Measurements from ENCODE around the gene NCBP3. TPM values are rescaled to one million over a fixed set of nuclear protein-coding genes. Genes with fewer than 3 reads are reported as not detected.

The NCBP3 gene
- total and polyA plus RNA-seq, 2 of the 4 experiments (the other 2 are of a cell fraction) = 10.8 to 13.5 TPM

DNA sequence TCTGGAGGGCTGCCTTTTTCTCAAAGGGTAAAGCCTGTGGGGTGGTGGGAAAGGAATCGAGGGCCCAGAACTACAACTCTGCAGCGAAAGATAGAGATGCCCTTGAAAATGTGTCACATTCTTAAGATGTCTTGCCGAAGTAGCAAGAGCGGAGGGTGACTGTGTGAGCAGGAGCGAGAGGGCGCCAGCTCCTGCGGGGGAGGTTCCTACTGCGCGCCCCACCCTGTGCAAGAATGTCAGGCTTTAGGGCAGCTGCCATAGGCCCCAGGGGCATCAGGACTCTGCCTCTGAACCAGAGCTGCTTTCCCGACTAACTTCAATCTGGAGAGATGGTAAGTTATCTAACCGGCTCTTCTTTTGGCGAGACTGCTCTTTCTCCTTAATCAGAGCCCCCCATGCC, 33.3 kb downstream of the NCBP3 start:
- H3K9me1 ChIP-seq (ENCODE audit: insufficient read depth, low read length) = no peaks in the 10 kb centered on the region
- H2AK9ac ChIP-seq (replicated peaks; ENCODE audit: low read depth, low read length, poor library complexity) = no peak overlapping the region
- H3K4ac ChIP-seq (ENCODE audit: low read depth, low read length) = no peak overlapping the region
- H2BK20ac ChIP-seq (ENCODE audit: low read depth, low read length) = no peak overlapping the region
- no peak overlapping the region for H2BK15ac ChIP-seq (ENCODE audit: low read depth, low read length)
- H3K4me1 ChIP-seq (ENCODE audit: control insufficient read depth, insufficient read depth, low read length) = no peaks in the 10 kb centered on the region
- dilution Hi-C loops (cut with HindIII; ENCODE audit: low sequenced_read_pairs, unreplicated experiment) (no loop called here), in situ Hi-C loops (cut with MboI; ENCODE audit: low sequenced_read_pairs) (loop anchor here (25.0 kb wide), 1 partner anchor 775 kb away; no protein-coding TSS in a partner anchor), intact Hi-C loops (cut with micrococcal nuclease) (no loop called here)
- ChIA-PET POLR2A (ENCODE audit: unreplicated experiment) (no interaction called here), CTCF (interaction anchor here (1.0 kb wide), 1 partner anchor 14 kb away, joined by 3 read pairs; no protein-coding TSS in a partner anchor)
- BruUV-seq (replicated peaks) = no TSS peak
- H3K9ac ChIP-seq (ENCODE audit: low read depth, low read length) = no peak overlapping the region
- H3K4me2 ChIP-seq (ENCODE audit: low read depth, low read length) = no peak overlapping the region
- H3K23ac ChIP-seq (ENCODE audit: low read depth, low read length) = no peak overlapping the region
- H2BK120ac ChIP-seq (ENCODE audit: low read depth, low read length) = no peak overlapping the region
- H3K79me1 ChIP-seq (ENCODE audit: low read depth in 1 of 2, low read length in 2 of 2) = peaks cover 3 to 9% of the 10 kb centered on the region in 2 experiments; a peak in 3 of 4 replicates
- no peaks in the 10 kb centered on the region for H3K9me3 ChIP-seq (ENCODE audit: control insufficient read depth, insufficient read depth, low read length)
- H3K36me3 ChIP-seq (ENCODE audit: control insufficient read depth, insufficient read depth, low read length) = peaks cover 47% of the 10 kb centered on the region
- H2BK5ac ChIP-seq (ENCODE audit: low read depth, low read length, poor library complexity, severe bottlenecking) = no peak overlapping the region
- H3K27ac ChIP-seq (ENCODE audit: insufficient read depth, low read length) = no peak overlapping the region
- DNase-seq = no peak
- H4K8ac ChIP-seq (ENCODE audit: low read depth in 2 of 2, low read length in 2 of 2) = no peak overlapping the region
- H4K20me1 ChIP-seq (ENCODE audit: insufficient read depth, low read length) = no peaks in the 10 kb centered on the region
- no peak overlapping the region for H4K91ac ChIP-seq (ENCODE audit: insufficient read depth, low read depth, low read length)
- 100% methylated on average over 6 of the region's 12 CpGs; no CpG with 5 or more reads in 1 of the 2 experiments for WGBS, 2 experiments (ENCODE audit: extremely low coverage in 2 of 2, insufficient read length in 1 of 2)
- no peak overlapping the region for H3K56ac ChIP-seq (ENCODE audit: extremely low read depth, insufficient read depth, low read length)
- H2AK5ac ChIP-seq (ENCODE audit: low read depth, low read length) = no peak overlapping the region
- H2AFZ ChIP-seq (replicated peaks; ENCODE audit: low read length, poor library complexity) = no peak overlapping the region
- H3K27me3 ChIP-seq (ENCODE audit: control insufficient read depth, insufficient read depth, low read length) = no peaks in the 10 kb centered on the region
- H3K14ac ChIP-seq (replicated peaks; ENCODE audit: low read depth, low read length) = no peak overlapping the region
- H3K4me3 ChIP-seq (ENCODE audit: insufficient read depth, low read depth, low read length) = no peak overlapping the region
- TF ChIP-seq RCOR1 (IDR thresholded peaks at IDR 0.05; ENCODE audit: insufficient replicate concordance, low read length) (no peak), SMC3 (IDR thresholded peaks at IDR 0.05; ENCODE audit: low read depth, low read length) (no peak)
- TF ChIP-seq, protein P1, sequence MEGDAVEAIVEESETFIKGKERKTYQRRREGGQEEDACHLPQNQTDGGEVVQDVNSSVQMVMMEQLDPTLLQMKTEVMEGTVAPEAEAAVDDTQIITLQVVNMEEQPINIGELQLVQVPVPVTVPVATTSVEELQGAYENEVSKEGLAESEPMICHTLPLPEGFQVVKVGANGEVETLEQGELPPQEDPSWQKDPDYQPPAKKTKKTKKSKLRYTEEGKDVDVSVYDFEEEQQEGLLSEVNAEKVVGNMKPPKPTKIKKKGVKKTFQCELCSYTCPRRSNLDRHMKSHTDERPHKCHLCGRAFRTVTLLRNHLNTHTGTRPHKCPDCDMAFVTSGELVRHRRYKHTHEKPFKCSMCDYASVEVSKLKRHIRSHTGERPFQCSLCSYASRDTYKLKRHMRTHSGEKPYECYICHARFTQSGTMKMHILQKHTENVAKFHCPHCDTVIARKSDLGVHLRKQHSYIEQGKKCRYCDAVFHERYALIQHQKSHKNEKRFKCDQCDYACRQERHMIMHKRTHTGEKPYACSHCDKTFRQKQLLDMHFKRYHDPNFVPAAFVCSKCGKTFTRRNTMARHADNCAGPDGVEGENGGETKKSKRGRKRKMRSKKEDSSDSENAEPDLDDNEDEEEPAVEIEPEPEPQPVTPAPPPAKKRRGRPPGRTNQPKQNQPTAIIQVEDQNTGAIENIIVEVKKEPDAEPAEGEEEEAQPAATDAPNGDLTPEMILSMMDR (conservative IDR thresholded peaks at IDR 0.05; ENCODE audit: low read depth, low read length) = no peak
- no peak for ATAC-seq (ENCODE audit: low read depth)
- no peak overlapping the region for H3K18ac ChIP-seq (ENCODE audit: low read depth, low read length)
- H4K5ac ChIP-seq (ENCODE audit: low read depth, low read length) = no peak overlapping the region

All from IMR-90 (cell line).